Right lobe of liver (tissue), 4 donors: ENCODE data around the gene OR1B1.

Experiments used
- CTCF ChIP-seq, 4 donors: fragments of 200-600 bp in 3 of 4; fragments of 450-650 bp in 1 of 4; IDR thresholded peaks; one replicate each; pipeline versions ENCODE4 v1.5.1 to v1.8.0; 2016 to 2022; ENCODE audit warnings: antibody characterized with exemption in 4 of 4, mild to moderate bottlenecking in 2 of 4
- POLR2A ChIP-seq: fragments of 450-650 bp; IDR thresholded peaks from one replicate; pipeline ENCODE4 v1.6.1; 2017; ENCODE audit warnings: antibody characterized with exemption, mild to moderate bottlenecking
- donor health status: DM: no; HTN: no; CAD: no.
- donor health status: DM: no; HTN: no; CAD: no.
- donor health status: DM: no; HTN: yes; CAD: no.

DNA sequence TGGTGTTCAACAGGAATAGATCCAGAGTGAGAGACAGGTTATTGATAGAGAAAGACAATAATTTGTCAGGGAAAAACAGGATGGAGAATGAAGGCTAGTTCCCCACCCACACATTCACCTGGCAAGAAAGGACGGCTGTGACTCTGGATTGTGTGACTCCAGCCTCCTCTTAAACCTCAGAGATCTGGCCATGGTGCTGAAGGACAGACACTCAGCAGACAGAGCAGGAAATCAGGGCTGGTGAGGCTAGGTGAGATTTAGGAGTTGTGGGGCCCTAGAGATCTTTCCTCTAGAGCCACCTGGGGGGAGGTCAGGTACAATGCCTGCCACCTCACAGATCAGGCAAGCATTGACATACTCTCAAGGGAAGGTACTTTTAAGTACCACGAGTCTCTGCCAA lies 15.2 kb downstream of the OR1B1 start:
- TF ChIP-seq POLR2A (no peak), CTCF (IDR thresholded peaks at IDR 0.05) (no peak)
